ENCODE results near the gene PTPRR.
"Not testable (repeated sequence)": the region's sequence is repeated elsewhere in the genome, so short reads cannot be mapped to it uniquely, and the experiment has no call there.

Gene PTPRR

DNA sequence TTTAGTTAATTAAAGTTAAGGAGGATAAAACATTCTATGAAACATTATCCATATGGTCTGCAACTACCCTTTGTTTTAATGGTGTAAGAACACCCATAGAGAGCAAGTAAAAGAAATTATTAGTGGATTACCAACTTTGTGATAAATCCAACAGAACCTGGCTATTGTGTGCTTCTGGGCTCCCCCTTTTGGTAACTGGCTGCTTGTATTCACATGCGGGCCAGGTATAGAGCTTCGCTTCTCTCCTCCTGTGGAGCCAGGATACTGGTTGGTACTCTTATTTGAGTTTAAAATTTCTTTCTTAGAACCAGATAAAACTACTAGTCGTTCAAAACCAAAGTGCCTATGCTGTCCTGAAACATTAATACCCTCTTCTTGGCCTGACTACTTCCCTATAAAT is 81.0 kb downstream of the PTPRR start:
- no peak for DNase-seq (ENCODE audit: low spot score)

DNA sequence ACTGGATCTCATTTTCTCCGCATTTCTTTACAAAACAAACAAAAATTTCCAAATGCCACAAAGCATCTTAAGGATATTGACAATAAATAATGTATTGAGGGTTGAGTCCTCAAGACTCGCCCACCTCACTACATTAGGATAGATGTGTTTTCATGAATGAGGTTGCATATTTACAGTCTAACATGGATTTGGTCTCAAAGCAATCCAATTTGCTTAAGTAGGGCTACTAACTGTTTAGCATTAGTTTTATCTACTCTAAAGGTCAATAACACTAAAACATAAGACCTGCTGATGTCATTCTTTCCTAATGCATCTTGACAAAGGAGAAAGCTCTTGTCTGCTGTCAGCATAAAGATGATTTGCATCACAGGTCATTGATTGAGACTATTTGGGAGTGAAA is 82.4 kb downstream of the PTPRR start:
- DNase-seq (ENCODE audit: low spot score), result no peak

DNA sequence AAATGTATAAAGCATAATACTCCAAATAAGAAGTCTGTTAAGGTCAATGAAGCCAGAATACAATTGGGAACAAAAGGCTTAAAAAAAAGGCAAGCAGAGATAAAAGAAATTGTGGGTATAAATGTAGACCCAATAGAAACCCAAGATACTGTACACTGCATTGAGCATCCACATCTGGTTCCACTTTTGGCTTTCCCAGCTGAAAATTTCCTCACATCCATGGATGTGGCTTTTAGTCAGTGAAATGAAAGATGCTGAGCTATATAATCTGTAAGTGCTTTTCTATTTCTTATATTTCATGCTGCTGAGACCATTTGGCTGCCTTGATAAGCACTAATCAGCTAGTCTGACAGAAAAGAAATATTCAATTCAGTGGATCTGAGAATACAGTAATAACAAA is 83.5 kb downstream of the PTPRR start:
- no peak for DNase-seq (ENCODE audit: low spot score)

DNA sequence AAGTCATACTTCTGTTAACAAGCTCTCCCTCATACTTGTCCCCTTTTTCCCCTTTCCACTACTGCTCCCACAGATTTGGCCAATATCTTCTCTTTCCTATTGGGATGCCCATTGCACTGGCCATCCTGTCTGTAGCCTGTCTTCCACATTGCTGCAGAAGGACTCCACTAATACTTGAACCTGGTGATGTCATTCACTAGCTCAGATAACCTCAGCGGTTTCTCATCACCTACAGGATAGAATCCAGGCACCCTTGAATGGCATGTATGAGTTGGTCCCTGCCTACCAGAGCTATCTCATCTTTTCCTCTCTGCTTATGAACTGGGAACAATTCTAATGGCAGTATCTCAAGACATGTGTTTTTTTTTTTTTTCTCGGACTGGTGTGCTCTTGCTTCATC is 84.6 kb downstream of the PTPRR start:
- DNase-seq (ENCODE audit: low spot score), result no peak

DNA sequence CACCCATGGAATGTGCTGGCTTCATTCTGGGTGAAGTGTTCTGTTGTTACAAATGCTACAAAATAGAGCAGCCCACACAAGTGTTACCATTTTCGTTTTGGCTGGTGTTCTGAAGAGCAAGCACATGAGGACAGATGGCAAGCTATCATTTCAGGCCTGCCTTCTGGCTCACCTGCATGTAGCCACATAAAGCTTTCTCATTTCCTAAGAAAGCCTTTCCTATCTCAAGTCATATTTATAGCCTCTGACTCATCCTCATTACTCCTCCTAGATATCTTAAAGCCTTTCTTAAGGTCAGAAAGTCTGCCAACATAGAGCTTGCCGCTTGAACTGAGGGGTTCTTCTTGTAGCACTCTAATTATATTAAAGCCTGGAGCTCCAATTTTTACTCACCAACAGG is 89.0 kb downstream of the PTPRR start:
- DNase-seq (ENCODE audit: low spot score), result no peak

DNA sequence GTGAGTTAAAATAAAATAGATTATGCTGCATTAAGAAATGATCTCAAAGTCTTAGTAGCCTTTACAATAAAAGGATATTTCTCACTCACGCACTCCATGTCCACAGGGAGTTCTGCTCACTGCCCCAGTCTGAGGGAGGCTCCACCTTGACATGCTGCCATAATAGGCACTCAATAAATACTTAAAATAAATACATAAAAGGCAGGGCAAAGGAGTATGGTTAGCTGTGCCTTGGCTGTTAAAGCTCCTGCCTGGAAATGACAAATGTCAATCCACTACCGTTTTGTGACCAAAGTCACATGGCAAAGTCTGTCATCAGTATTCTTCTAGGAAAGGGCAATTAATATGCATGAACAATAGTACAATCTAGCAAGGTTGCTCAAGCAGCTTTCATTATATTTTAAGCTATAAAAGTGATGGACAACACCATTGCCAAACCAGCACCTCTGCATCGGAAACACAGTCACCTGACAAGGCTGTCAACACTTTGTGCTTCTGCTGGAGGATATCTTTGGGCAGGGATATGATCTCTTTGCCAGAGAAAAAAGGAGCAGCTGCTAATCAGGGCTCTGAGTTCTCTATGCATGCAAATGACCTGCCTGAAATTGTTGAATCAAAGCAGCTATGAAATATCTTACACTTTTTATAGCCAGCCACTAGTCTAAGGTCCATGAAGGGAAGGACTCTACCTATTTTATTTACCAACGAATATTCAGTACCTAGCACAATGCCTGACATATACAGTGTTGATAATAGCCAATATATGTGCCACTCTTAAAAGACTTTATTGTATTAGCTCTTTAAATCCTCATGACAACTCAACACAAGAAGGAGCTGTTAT is 90.1 kb downstream of the PTPRR start:
- DNase-seq (ENCODE audit: low spot score), result no peak

DNA sequence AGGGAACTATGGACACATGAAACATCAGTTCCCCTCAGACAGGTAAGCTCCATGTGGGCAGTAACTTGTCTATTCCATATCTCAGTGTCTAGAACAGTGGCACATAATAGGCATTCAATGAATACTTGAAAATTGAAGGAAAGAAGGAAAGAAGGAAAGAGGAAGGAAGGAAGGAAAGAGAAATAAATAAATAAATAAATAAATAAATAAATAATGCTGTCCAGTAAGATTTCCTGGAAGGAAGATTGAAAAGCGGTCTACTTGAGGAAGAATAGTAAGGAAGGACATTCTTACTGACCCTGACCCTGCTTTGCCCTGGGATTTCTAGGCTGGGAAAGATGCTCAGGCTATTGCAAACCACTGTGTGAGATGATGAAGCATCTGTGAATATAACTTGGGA is 91.5 kb downstream of the PTPRR start:
- no peak for DNase-seq (ENCODE audit: low spot score)

DNA sequence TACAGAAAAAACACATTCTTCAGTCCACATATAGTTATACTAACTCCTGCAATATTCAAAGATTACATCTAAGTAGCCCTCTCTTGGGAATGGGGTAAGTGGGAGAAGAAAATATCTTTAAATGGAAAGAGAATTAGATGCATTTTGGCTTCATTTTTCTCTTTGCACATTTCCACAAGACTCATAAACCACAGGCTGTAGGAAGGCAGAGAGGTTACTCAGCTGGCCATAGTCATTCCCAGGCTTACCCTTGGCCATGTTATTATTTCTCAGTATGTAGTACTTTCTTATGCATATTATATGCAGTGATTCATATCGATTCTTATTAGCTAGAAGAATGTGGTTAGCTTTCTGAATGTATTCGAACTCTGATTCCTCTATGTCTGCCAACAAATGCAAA is 92.2 kb downstream of the PTPRR start:
- no peak for DNase-seq (ENCODE audit: low spot score)

DNA sequence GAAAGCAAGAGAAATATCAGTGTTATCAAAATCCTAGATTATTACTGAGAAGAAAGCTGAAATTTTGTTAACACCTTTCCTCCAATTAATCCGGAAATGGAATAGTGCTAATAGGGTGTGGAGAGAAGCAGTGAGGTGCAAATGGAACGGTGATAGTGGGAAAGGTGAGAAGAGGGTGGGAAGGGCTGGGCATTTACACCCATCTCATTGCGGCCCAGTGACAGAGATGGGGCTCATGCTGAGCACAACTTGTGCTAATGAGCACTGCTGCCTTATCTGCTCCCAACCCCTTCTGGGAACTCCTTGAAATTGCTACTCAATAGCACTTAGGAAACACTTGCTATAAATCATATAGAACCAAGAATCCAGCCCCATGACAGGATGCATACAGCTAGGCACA is 94.4 kb downstream of the PTPRR start:
- DNase-seq (ENCODE audit: low spot score), result no peak

DNA sequence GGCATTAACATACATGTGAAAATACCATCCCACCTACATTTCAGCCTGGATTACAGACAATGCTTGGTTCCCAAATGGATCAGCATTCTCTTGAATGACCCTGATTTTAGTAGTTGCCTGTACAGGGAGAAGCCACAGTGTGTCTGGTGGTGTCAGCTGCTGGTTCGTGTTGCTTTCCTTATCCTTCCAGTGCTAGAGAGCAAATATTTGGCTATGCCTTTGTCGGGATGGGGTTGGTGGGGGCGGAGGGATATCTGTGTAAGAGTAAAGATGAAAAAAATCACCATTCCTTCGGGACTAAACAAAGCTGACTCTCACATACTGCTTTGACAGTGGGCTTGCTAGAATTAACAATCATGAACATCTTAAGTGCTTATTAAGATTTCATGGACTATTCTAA is 96.0 kb downstream of the PTPRR start:
- DNase-seq (ENCODE audit: low spot score), result no peak

DNA sequence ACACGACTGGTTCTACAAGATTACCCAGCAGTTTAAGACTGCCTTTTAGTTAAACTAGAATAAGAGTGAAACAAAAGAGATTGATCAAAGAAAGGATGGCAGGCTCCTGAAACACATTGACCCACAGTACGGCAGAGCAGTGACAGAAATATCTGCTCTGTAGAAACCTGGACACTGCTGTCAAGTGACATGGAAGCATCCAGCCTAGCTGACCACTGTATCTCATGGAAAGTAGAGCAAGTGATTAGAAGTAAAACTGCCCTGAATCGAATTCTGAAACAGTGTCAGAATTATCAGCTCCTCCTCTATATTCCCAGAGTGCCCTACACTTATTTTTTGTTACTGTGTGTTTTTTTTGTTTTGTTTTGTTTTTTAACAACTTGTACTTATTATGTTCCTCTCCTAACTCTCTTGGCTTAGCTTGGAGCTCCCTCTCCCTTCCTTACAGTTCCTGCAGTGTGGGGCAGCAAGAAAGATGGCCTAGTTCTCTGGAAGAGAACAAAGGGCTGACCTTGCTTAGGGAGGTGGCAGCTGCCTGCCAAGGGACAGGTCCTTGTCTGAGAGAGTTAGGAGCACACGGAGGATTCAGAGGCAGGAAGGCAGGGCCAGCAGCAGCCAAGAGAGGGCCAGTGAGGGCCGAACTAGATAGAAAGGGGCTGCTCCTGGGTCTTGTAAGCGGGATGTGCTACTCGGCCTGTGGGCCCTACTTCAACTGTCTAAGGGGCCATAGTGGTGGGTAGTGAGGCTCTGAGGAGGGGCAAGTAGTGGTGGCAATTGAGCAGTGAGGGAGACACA is 97.2 kb downstream of the PTPRR start:
- no peak for DNase-seq (ENCODE audit: low spot score)

DNA sequence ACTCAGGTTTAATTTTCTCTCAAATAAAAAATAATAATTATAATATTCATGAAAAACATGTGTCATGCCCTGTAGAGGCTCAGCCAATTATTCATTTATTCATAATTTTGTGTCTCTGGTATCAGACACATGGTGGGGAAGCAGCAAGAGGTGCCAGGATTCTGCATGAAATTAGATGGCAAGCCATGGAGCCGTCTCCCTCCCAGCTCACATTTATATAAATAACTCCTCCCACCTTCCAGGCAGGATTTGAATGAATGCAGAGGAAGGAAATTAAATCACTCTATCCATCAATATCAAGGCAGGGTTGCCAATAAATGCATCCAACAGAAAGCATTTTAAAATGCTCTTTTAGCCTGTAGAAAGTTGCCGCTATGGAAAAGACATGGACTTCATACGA is 98.1 kb downstream of the PTPRR start:
- no peak for DNase-seq (ENCODE audit: low spot score)

DNA sequence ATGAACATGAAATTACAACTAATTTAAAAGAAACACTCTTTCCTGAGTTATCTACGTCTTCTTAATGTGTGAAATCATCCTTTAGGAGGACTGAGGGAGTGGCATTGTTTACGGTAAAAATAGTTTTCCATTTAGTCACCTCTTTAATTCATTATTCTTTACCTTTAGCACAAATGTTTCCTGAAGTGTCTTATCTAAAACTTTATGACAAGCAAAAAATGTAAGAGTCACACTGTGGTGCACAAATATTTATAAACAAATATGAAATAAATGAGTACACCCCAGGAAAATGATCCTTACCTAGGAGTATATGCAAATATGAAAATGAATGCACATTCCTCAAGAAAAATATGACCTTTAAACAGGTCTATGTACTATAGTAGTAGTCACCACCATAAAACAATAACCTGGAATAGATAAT is 104.6 kb downstream of the PTPRR start:
- DNase-seq (ENCODE audit: low spot score), result no peak

DNA sequence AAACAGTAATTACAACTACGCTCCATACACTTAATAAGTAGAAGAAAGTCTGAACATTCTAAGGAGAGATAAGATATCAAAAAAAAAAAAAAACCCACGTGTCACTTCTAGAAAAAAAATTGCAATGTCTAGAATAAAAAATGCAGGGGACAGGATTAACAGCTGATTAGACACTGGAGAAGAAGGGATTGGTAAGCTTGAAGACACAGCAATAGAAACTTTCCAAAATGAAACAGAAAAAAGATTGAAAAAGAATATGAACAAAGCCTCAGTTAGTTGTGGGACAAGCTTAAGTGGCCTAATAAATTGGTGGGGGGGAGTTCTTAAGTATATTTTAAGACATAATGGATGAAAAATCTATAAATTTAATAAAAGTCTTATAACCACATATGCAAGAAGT is 105.5 kb downstream of the PTPRR start:
- no peak for DNase-seq (ENCODE audit: low spot score)

DNA sequence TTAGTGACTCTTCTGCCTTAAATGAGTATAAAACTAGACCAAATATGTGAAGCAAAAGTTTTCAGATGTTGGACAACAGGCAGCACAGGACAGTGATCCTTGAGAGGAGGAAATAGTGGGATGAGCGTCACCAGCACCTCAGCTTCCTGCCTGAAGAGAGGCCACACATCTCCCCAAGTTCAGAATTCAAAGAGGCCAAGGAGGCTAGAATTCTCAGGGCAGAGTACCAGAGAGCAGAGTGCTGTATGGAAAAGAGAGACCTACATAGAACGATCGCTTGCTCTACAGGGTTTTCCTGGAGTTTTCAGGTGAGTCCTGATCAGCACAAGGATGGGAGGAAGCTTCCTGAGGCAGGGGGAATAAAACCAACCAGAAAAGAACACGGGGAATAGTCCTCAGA is 107.0 kb downstream of the PTPRR start:
- no peak for DNase-seq (ENCODE audit: low spot score)

DNA sequence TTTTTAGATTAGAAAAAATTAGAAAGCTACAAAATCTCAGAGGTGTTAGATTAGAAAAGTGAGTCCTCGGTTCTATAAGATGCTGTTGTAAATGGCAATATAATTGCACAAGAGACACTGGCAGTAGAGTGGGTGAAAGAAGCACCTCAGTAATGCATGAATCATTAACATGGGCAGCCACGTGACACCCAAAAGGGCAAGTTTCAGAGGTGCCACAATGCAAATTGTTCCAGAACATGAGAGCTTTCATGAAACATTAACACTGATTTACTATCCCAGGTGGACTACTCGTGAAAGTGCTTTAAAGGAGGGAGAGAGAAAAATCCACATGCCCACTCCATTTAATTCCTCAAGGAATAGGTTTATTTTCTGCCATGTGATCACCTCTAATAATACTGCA is 108.4 kb downstream of the PTPRR start:
- DNase-seq (ENCODE audit: low spot score), result no peak

DNA sequence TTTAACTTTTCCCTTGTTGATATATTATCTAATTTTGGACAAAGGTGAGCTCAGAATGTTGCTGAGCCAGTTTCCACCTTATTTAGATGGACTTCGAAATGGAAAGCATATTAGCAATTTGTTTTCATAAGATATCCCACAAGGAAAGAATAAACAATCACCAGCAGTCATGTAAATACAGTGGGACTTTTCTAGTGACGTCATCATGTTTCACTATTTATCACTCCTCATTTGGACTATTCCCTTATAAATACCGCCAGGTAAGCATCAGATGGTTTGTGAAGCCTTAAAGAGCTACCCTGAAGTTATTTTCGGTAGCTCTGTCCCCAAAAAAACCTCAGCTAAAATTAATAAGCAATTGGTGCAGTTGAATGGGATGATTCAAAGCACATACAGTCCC is 110.7 kb downstream of the PTPRR start:
- DNase-seq (ENCODE audit: low spot score), result no peak

DNA sequence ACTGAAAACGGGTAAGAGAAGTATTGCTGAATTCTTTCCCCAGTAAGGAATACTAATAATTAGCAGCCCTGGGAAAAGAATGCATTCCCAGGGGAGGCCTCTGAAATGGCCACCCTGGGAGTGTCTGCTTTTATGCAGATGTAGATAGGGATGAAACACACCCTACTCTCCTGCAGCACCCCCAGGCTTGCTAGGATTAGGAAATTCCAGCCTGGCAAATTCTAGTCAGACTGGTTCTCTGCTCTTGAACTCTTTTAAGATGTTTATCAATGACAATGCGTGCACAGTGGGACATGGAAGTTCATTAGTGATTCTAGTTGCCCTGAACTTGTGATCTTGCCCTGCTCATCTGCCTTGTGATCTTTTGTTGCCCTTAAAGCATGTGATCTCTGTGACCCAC is 112.5 kb downstream of the PTPRR start:
- DNase-seq (ENCODE audit: low spot score), result not testable (repeated sequence)

DNA sequence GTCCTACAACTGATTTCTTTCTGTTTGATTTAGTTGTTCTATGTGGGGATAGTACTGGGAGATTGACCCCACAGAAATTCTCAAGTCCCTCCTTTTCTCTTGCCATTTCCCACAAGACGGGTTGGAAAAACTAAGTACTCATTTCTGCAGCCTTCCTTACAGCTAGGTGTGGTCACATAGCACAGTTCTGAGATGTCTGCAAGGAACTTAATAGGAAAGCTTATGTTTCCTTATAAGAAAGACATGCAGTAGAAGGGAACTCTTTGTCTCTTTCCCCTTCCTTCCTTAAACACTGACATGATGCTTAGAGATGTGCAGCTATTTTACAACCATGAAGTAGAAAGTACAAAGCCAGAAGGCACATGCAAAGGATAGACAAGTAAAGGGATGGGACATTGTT is 113.7 kb downstream of the PTPRR start:
- no peak for DNase-seq (ENCODE audit: low spot score)

DNA sequence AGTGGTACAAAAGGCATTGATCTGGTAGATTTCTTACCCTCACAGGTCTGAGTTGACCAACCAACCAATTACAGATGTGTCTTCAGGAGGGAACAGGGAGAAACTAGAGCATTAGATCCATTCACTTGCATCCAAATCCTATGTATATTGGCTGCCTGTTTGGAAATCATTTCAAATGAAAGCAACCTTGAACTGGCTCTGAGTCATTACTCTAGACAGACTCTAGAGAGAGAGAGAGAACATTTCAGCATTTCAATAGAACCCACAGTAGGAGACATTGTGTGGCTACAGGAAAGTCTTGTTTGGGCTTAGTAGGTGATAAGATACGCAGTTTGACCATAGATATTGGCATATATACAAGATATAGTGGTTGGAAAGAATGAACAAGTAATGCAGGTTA is 114.5 kb downstream of the PTPRR start:
- DNase-seq (ENCODE audit: low spot score), result no peak

DNA sequence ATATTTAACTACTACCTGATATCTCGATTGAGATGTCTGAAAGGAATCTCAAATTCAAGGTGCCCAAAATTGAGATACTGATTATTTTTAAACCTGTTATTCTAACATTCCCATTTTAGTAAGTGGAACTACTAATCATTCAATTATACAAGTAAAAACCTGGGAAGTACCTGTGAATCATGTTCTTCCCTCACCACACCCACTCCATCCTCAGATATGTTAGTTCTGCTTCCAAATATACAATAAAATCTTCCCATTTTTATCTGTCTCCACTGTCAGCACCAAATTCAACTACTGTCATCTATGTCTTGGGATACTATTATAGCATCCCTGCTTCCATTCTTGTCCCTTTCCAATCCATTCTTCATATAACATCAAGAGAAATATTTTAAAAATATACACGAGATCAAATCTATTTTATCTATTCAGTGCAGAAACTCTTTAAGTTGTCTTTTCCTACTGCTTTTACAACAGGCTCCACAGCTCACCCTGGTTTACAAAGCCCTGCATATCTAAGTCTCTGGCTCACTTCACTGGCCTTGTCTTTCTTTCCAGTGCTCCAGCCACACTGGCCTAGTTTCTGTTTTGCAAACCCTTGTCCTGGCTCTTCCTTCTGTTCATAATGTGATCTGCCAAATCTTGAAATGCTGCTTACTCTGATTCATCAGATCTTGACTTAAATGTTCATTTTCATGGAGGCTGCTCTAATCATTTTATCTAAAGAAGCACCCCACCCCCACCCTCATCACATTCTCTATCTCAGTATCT is 122.3 kb downstream of the PTPRR start:
- no peak for DNase-seq (ENCODE audit: low spot score)

DNA sequence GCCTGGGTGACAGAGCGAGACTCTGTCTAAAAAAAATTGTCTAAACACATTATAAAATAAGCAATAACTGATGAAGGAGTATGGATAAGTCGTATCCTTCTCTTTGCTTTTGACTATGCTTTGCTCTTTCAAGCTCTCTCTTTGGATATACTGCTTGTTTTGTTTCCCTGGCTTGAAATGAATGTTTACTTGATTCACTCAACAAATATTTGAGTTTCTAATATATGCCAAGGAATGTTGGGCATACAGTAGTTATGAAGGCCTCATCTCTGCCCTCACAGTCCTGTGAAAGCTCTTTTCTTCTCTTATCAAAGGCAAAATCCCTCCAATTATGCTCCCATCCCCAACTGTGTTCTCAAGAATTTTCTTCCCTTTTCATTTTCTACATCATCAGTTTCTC is 123.5 kb downstream of the PTPRR start:
- DNase-seq (ENCODE audit: low spot score), result no peak

DNA sequence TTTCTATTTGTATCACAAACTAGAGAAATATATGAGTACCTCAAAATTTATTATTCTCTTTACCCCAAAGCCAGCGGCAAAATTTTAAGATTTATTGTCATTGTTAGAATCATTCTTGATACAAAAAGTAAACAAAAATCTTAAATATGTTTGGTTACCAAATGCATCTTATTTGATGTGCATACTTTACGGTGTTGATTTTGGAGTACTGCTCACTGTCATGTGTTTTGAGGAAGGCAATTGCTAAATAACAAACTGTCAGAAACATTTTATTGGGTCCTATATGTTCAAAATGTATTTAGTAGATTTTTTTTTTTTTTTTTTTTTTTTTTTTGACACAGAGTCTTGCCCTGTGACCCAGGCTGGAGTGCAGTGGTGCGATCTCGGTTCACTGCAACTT is 124.9 kb downstream of the PTPRR start:
- DNase-seq (ENCODE audit: low spot score), result no peak
